GM12878 (cell line): ENCODE data around the gene SSMEM1. TPM values are rescaled to one million over a fixed set of nuclear protein-coding genes. Genes with fewer than 3 reads are reported as not detected.

ENCODE experiments used
- ATAC-seq: fragments of 200-7000 bp; cut with Tn5 transposase; 3 replicates; pipeline ENCODE4 v1.9.1; 2020; ENCODE audit warnings: mild to moderate bottlenecking, moderate library complexity
- BruUV-seq: library from RNA; stranded (reverse); fragments of 400-500 nt; replicated peaks from 2 replicates; lab custom pipeline; 2021; lab: Mats Ljungman, UMichigan
- CTCF ChIA-PET: fragments of 300-600 bp; sonication (Branson Sonifier 250); formaldehyde crosslinking; extraction: SDS; loops from one replicate; lab custom pipeline; 2021; ENCODE audit warnings: inconsistent platforms; lab: Yijun Ruan, JAX
- POLR2A ChIA-PET: fragments of 350-600 bp; formaldehyde crosslinking; extraction: SDS; loops from one replicate; lab custom pipeline; 2021; ENCODE audit warnings: inconsistent platforms; lab: Charles Lee
- RAD21 ChIA-PET: fragments of 300-600 bp; sonication (Branson Sonifier 250); formaldehyde crosslinking; loops from one replicate; lab custom pipeline; 2023; ENCODE audit warnings: antibody characterized with exemption; ENCODE audit not compliant: unreplicated experiment; lab: Charles Lee
- SMC1A ChIA-PET: fragments of 300-600 bp; sonication (Branson Sonifier 250); formaldehyde crosslinking; loops from one replicate; lab custom pipeline; 2023; ENCODE audit not compliant: unreplicated experiment, uncharacterized antibody; lab: Charles Lee
- DNase-seq: peaks from one replicate; pipeline ENCODE4 v3.0.0-alpha.2; 2011; ENCODE audit warnings: low read depth, low spot score
- FAIRE-seq: peaks from 3 replicates; lab custom pipeline; 2011; peaks lifted over from hg19 to GRCh38; lab: Jason Lieb, UNC
- H2AFZ ChIP-seq: 2 replicates; pipeline ENCODE4 v1.6.0; 2011; ENCODE audit warnings: low read depth, low read length, control low read depth; ENCODE audit not compliant: control insufficient read depth
- H3K27ac ChIP-seq: 2 replicates; pipeline ENCODE4 v1.5.1; 2011; ENCODE audit warnings: control low read depth; ENCODE audit not compliant: control insufficient read depth, insufficient read depth
- H3K27me3 ChIP-seq, 2 experiments: replicated peaks in 1 of 2; 2 replicates each; pipeline versions ENCODE4 v1.6.0 to v1.6.1; 2011; ENCODE audit warnings: low read length in 1 of 2; ENCODE audit not compliant: control insufficient read depth in 2 of 2, insufficient read depth in 2 of 2
- H3K36me3 ChIP-seq, 2 experiments: 2 replicates each; pipeline ENCODE4 v1.5.1; 2011; ENCODE audit warnings: low read length in 1 of 2; ENCODE audit not compliant: control insufficient read depth in 2 of 2, insufficient read depth in 2 of 2
- H3K4me1 ChIP-seq: 2 replicates; pipeline ENCODE4 v1.6.1; 2011; ENCODE audit warnings: mild to moderate bottlenecking, low read length, moderate library complexity, mixed read lengths; ENCODE audit not compliant: control insufficient read depth, insufficient read depth
- H3K4me2 ChIP-seq: 2 replicates; pipeline ENCODE4 v1.6.0; 2011; ENCODE audit warnings: control low read depth; ENCODE audit not compliant: control insufficient read depth, insufficient read depth
- H3K4me3 ChIP-seq: fragments of 200-600 bp; sonication (generic); 2 replicates; pipeline ENCODE4 v1.5.1; 2016
- H3K79me2 ChIP-seq: 2 replicates; pipeline ENCODE4 v1.6.0; 2011; ENCODE audit warnings: low read length; ENCODE audit not compliant: control insufficient read depth, insufficient read depth
- H3K9ac ChIP-seq: 2 replicates; pipeline ENCODE4 v1.8.0; 2011; ENCODE audit warnings: low read length, control low read depth, mixed read lengths; ENCODE audit not compliant: control insufficient read depth, insufficient read depth
- H3K9me3 ChIP-seq: replicated peaks from 3 replicates; pipeline ENCODE4 v1.5.1; 2011; ENCODE audit warnings: mild to moderate bottlenecking, low read length; ENCODE audit not compliant: control insufficient read depth, insufficient read depth
- H4K20me1 ChIP-seq: 2 replicates; pipeline ENCODE4 v1.6.0; 2011; ENCODE audit not compliant: control insufficient read depth, insufficient read depth
- ASH2L ChIP-seq: fragments of 300-600, 200-600 bp; sonication (generic); IDR thresholded peaks from 2 replicates; pipeline ENCODE4 v1.6.1; 2017; ENCODE audit warnings: low read depth, mild to moderate bottlenecking, borderline replicate concordance
- CEBPB ChIP-seq, 2 experiments: fragments of 150-350 bp in 1 of 2; IDR thresholded peaks; 2 replicates each; pipeline ENCODE4 v1.6.1; 2012 to 2014; ENCODE audit warnings: low read depth in 2 of 2, low read length in 2 of 2, borderline replicate concordance in 1 of 2, inconsistent platforms in 1 of 2
- CUX1 ChIP-seq: IDR thresholded peaks from 2 replicates; pipeline ENCODE4 v1.6.1; 2012; ENCODE audit warnings: improper control_type of control experiment, low read depth, low read length; ENCODE audit not compliant: insufficient replicate concordance
- FOS ChIP-seq: IDR thresholded peaks from 3 replicates; pipeline ENCODE4 v1.6.1; 2011; ENCODE audit warnings: borderline replicate concordance; ENCODE audit not compliant: insufficient read length; ENCODE audit errors: extremely low read depth
- HDAC6 ChIP-seq: fragments of 200-600 bp; sonication (generic); IDR thresholded peaks from one replicate; pipeline ENCODE4 v1.8.0; 2017; ENCODE audit warnings: antibody characterized with exemption; ENCODE audit not compliant: unreplicated experiment
- IRF3 ChIP-seq: fragments of 450-650 bp; IDR thresholded peaks from 2 replicates; pipeline ENCODE4 v1.6.1; 2014; ENCODE audit warnings: mild to moderate bottlenecking
- PRDM15 ChIP-seq: fragments of 450-650 bp; formaldehyde crosslinking; IDR thresholded peaks from 2 replicates; pipeline ENCODE4 v1.4.0; 2020; ENCODE audit warnings: mild to moderate bottlenecking, moderate library complexity
- SKIL ChIP-seq: fragments of 450-650 bp; IDR thresholded peaks from 2 replicates; pipeline ENCODE4 v1.6.1; 2017; ENCODE audit warnings: mild to moderate bottlenecking, low read depth, inconsistent platforms; ENCODE audit not compliant: poor library complexity, severe bottlenecking
- ZBED1 ChIP-seq: IDR thresholded peaks from 2 replicates; pipeline ENCODE4 v1.6.1; 2016; ENCODE audit warnings: borderline replicate concordance
- ZNF622 ChIP-seq: fragments of 450-650 bp; IDR thresholded peaks from 2 replicates; pipeline ENCODE4 v1.6.1; 2017; ENCODE audit warnings: mild to moderate bottlenecking, inconsistent platforms
- whole genome bisulfite sequencing: methylation state at CpG from one replicate; pipeline ENCODE4 v1.1.6; 2016; ENCODE audit warnings: low lambda C conversion rate; ENCODE audit not compliant: insufficient replicate concordance, insufficient coverage; ENCODE audit errors: missing lambda C conversion rate; 5-methylcytosine and 5-hydroxymethylcytosine counted together
- in situ Hi-C: fragments of 300-500 bp; cut with MboI; formaldehyde crosslinking; loops from 9 replicates; pipeline ENCODE4 v1.14.3; 2018; ENCODE audit warnings: mixed read lengths
- intact Hi-C: fragments of 100-400 bp; cut with micrococcal nuclease; formaldehyde crosslinking; loops from one replicate; pipeline ENCODE4 v1.14.2; 2022; ENCODE audit not compliant: unreplicated experiment
- polyA plus RNA-seq, 11 experiments: library from polyadenylated mRNA; depleted of rRNA in 4 of 11; unstranded in 6 of 11; stranded (reverse) in 5 of 11; fragments of >200 nt; fragmentation: Nextera tagmentation in 4 of 11; fragmentation: Illumina TruSeq in 1 of 11; extraction: Ambion mirVana in 4 of 11; extraction: Trizol in 1 of 11; gene quantifications; 1 replicate in 1 of 11; 2 replicates in 10 of 11; pipeline versions ENCODE4 v1.2.1 to v1.2.3, GENCODE V29; 2011 to 2016; ENCODE audit warnings: inconsistent platforms in 2 of 11, missing spikeins in 2 of 11, low read depth in 1 of 11
- total RNA-seq, 4 experiments: library from RNA; depleted of rRNA in 3 of 4; stranded (reverse); fragments of >200 nt in 3 of 4; fragmentation: Illumina TruSeq in 1 of 4; extraction: Trizol in 1 of 4; gene quantifications; 2 replicates each; pipeline versions ENCODE4 v1.2.1 to v1.2.3, GENCODE V29; 2013 to 2021

The SSMEM1 gene
- total and polyA plus RNA-seq, 10 of the 15 experiments (the other 5 are each of a cell fraction or from before 2014, with no cell fraction given): not detected

GRCh38 chr7:130160455-130160854 is 47.2 kb upstream of the SSMEM1 start:
- no TSS peak for BruUV-seq
- Histone ChIP-seq H3K4me1 (no peaks in the 10 kb centered on the region), H3K27ac (no peak overlapping the region), H3K27me3 (no peaks in the 10 kb centered on the region), H3K9ac (no peak overlapping the region), H4K20me1 (no peaks in the 10 kb centered on the region), H3K4me2 (no peak overlapping the region), H3K4me3 (no peak overlapping the region), H3K79me2 (no peaks in the 10 kb centered on the region), H2AFZ (no peak overlapping the region), H3K36me3 (peaks cover 7% of the 10 kb centered on the region in 2 experiments), H3K9me3 (no peaks in the 10 kb centered on the region)
- intact Hi-C loops (no loop called here), in situ Hi-C loops (no loop called here)
- WGBS: 93% methylated on average over 8 of the region's 8 CpGs
- DNase-seq (no peak), ATAC-seq (no peak), FAIRE-seq (no peak)
- ChIA-PET POLR2A (no interaction called here), RAD21 (no interaction called here), SMC1A (interaction anchor here (1.8 kb wide), 1 partner anchor 13 kb away, joined by 4 read pairs; no protein-coding TSS in a partner anchor), CTCF (interaction anchor here (1.0 kb wide), 1 partner anchor 49 kb away, joined by 3 read pairs; no protein-coding TSS in a partner anchor)
- no peak for TF ChIP-seq HDAC6
- no peak for TF ChIP-seq PRDM15 (CRISPR knock-in tag)
- TF ChIP-seq ASH2L: no peak
- no peak for TF ChIP-seq ZNF622
- TF ChIP-seq CUX1: no peak
- no peak for TF ChIP-seq IRF3
- no peak for TF ChIP-seq ZBED1
- TF ChIP-seq FOS: no peak
- no peak for TF ChIP-seq SKIL
- no peak for TF ChIP-seq CEBPB (IDR thresholded peaks at IDR 0.05; ENCODE audit: borderline replicate concordance in 1 of 2, low read depth in 2 of 2, low read length in 2 of 2)
